IMR-90 (cell line): ENCODE measurements around the gene SERPINA3. TPM values are rescaled to one million over a fixed set of nuclear protein-coding genes. Genes with fewer than 3 reads are reported as not detected.

Experiments
- ATAC-seq: fragments of 200-7000 bp; cut with Tn5 transposase; 2 replicates; pipeline ENCODE4 v1.9.1; 2020; ENCODE audit warnings: low read depth, mild to moderate bottlenecking, moderate library complexity
- BruUV-seq: library from RNA; stranded (reverse); fragments of 400-500 nt; replicated peaks from 2 replicates; lab custom pipeline; 2021; lab: Mats Ljungman, UMichigan
- CTCF ChIA-PET: fragments of 300-600 bp; formaldehyde crosslinking; extraction: SDS; loops from one replicate; lab custom pipeline; 2021; ENCODE audit warnings: antibody characterized with exemption; lab: Yijun Ruan, JAX
- POLR2A ChIA-PET: fragments of 300-600 bp; sonication (Branson Sonifier 250); formaldehyde crosslinking; loops from one replicate; lab custom pipeline; 2022; ENCODE audit warnings: antibody characterized with exemption; ENCODE audit not compliant: unreplicated experiment; lab: Charles Lee
- DNase-seq: peaks from one replicate; pipeline ENCODE4 v3.0.0; 2013
- H2AFZ ChIP-seq: replicated peaks from 2 replicates; pipeline ENCODE3; 2013; ENCODE audit warnings: low read length, mild to moderate bottlenecking; ENCODE audit not compliant: poor library complexity
- H2AK5ac ChIP-seq: 2 replicates; pipeline ENCODE4 v1.6.1; 2013; ENCODE audit warnings: low read depth, low read length, inconsistent platforms
- H2AK9ac ChIP-seq: replicated peaks from 2 replicates; pipeline ENCODE3; 2013; ENCODE audit warnings: mild to moderate bottlenecking, low read depth, low read length, moderate library complexity; ENCODE audit not compliant: poor library complexity
- H2BK120ac ChIP-seq: 2 replicates; pipeline ENCODE4 v1.6.1; 2013; ENCODE audit warnings: low read depth, low read length, inconsistent platforms
- H2BK15ac ChIP-seq: 3 replicates; pipeline ENCODE4 v1.6.1; 2013; ENCODE audit warnings: low read depth, low read length, inconsistent platforms
- H2BK20ac ChIP-seq: 2 replicates; pipeline ENCODE4 v1.6.1; 2013; ENCODE audit warnings: low read depth, mild to moderate bottlenecking, inconsistent platforms, low read length, moderate library complexity
- H2BK5ac ChIP-seq: 2 replicates; pipeline ENCODE4 v1.6.1; 2013; ENCODE audit warnings: mild to moderate bottlenecking, low read depth, low read length, inconsistent platforms; ENCODE audit not compliant: poor library complexity, severe bottlenecking
- H3K14ac ChIP-seq: replicated peaks from 2 replicates; pipeline ENCODE4 v1.6.1; 2013; ENCODE audit warnings: low read depth, low read length, inconsistent platforms
- H3K18ac ChIP-seq: 2 replicates; pipeline ENCODE4 v1.6.1; 2013; ENCODE audit warnings: low read depth, low read length, control low read depth
- H3K23ac ChIP-seq: 2 replicates; pipeline ENCODE4 v1.6.1; 2013; ENCODE audit warnings: low read depth, low read length, inconsistent platforms
- H3K27ac ChIP-seq: 2 replicates; pipeline ENCODE4 v1.5.1; 2013; ENCODE audit warnings: mild to moderate bottlenecking, control low read depth, low read length; ENCODE audit not compliant: insufficient read depth
- H3K27me3 ChIP-seq: 2 replicates; pipeline ENCODE4 v1.6.1; 2013; ENCODE audit warnings: low read length; ENCODE audit not compliant: control insufficient read depth, insufficient read depth
- H3K36me3 ChIP-seq: 2 replicates; pipeline ENCODE4 v1.6.1; 2013; ENCODE audit warnings: low read length, mixed read lengths; ENCODE audit not compliant: control insufficient read depth, insufficient read depth
- H3K4ac ChIP-seq: 2 replicates; pipeline ENCODE4 v1.6.1; 2013; ENCODE audit warnings: low read depth, low read length, inconsistent platforms
- H3K4me1 ChIP-seq: 2 replicates; pipeline ENCODE4 v1.6.1; 2013; ENCODE audit warnings: low read length, mixed read lengths; ENCODE audit not compliant: control insufficient read depth, insufficient read depth
- H3K4me2 ChIP-seq: 2 replicates; pipeline ENCODE4 v1.6.1; 2013; ENCODE audit warnings: low read depth, mild to moderate bottlenecking, control low read depth, low read length, moderate library complexity
- H3K4me3 ChIP-seq: 2 replicates; pipeline ENCODE4 v1.5.1; 2013; ENCODE audit warnings: low read depth, mild to moderate bottlenecking, control low read depth, low read length, moderate library complexity; ENCODE audit not compliant: insufficient read depth
- H3K56ac ChIP-seq: 2 replicates; pipeline ENCODE4 v1.6.1; 2013; ENCODE audit warnings: low read length, inconsistent platforms; ENCODE audit not compliant: insufficient read depth; ENCODE audit errors: extremely low read depth
- H3K79me1 ChIP-seq, 2 experiments: 2 replicates each; pipeline ENCODE4 v1.6.1; 2013; ENCODE audit warnings: low read length in 2 of 2, inconsistent platforms in 1 of 2, low read depth in 1 of 2
- H3K9ac ChIP-seq: 2 replicates; pipeline ENCODE4 v1.6.1; 2013; ENCODE audit warnings: low read depth, low read length, control low read depth
- H3K9me1 ChIP-seq: 2 replicates; pipeline ENCODE4 v1.6.1; 2013; ENCODE audit warnings: low read length, inconsistent platforms; ENCODE audit not compliant: insufficient read depth
- H3K9me3 ChIP-seq: 2 replicates; pipeline ENCODE4 v1.6.1; 2013; ENCODE audit warnings: low read length; ENCODE audit not compliant: control insufficient read depth, insufficient read depth
- H4K20me1 ChIP-seq: 2 replicates; pipeline ENCODE4 v1.6.1; 2013; ENCODE audit warnings: low read length, inconsistent platforms; ENCODE audit not compliant: insufficient read depth
- H4K5ac ChIP-seq: 2 replicates; pipeline ENCODE4 v1.6.1; 2013; ENCODE audit warnings: mild to moderate bottlenecking, low read depth, low read length, control low read depth
- H4K8ac ChIP-seq, 2 experiments: 2 replicates each; pipeline ENCODE4 v1.6.1; 2013; ENCODE audit warnings: low read depth in 2 of 2, low read length in 2 of 2, control low read depth in 1 of 2, inconsistent platforms in 1 of 2
- H4K91ac ChIP-seq: 2 replicates; pipeline ENCODE4 v1.6.1; 2013; ENCODE audit warnings: low read depth, low read length, inconsistent platforms; ENCODE audit not compliant: insufficient read depth
- CHD1 ChIP-seq: IDR thresholded peaks from 2 replicates; pipeline ENCODE4 v1.6.1; 2012; ENCODE audit warnings: low read depth, low read length, improper control_type of control experiment
- FOS ChIP-seq: fragments of 150-350 bp; IDR thresholded peaks from 2 replicates; pipeline ENCODE4 v1.6.1; 2016; ENCODE audit warnings: low read depth, low read length
- RFX5 ChIP-seq: IDR thresholded peaks from 2 replicates; pipeline ENCODE4 v1.8.0; 2012; ENCODE audit warnings: low read depth, mild to moderate bottlenecking, low read length, moderate library complexity
- SMC3 ChIP-seq: fragments of 150-350 bp; IDR thresholded peaks from 2 replicates; pipeline ENCODE4 v1.6.1; 2016; ENCODE audit warnings: low read depth, mild to moderate bottlenecking, antibody characterized with exemption, low read length, moderate library complexity
- WGBS, 2 experiments: methylation state at CpG; one replicate each; pipeline versions ENCODE4 v1.1.5 to v1.1.7; 2013; ENCODE audit warnings: missing lambda C conversion rate in 2 of 2; ENCODE audit not compliant: insufficient read length in 1 of 2; ENCODE audit errors: extremely low coverage in 2 of 2; 5-methylcytosine and 5-hydroxymethylcytosine counted together
- dilution Hi-C: fragments of 300-500 bp; cut with HindIII; formaldehyde crosslinking; loops from one replicate; pipeline ENCODE4 v1.14.3; 2018; ENCODE audit warnings: low sequenced_read_pairs; ENCODE audit not compliant: unreplicated experiment
- in situ Hi-C: fragments of 300-500 bp; cut with MboI; formaldehyde crosslinking; loops from 3 replicates; pipeline ENCODE4 v1.14.3; 2019; ENCODE audit warnings: low sequenced_read_pairs, inconsistent platforms, mixed read lengths
- intact Hi-C: fragments of 100-400 bp; cut with micrococcal nuclease; formaldehyde crosslinking; loops from 2 replicates; pipeline ENCODE4 v1.10.0; 2022
- polyA plus RNA-seq, 3 experiments: library from polyadenylated mRNA; depleted of rRNA; stranded (reverse); fragments of >200 nt; gene quantifications; 2 replicates each; pipeline ENCODE4 v1.2.3, GENCODE V29; 2012; ENCODE audit warnings: low replicate concordance in 1 of 3
- total RNA-seq: library from RNA; depleted of rRNA; stranded (reverse); fragments of >200 nt; gene quantifications from 2 replicates; pipeline ENCODE4 v1.2.3, GENCODE V29; 2012

Gene SERPINA3
- total and polyA plus RNA-seq, 2 of the 4 experiments (the other 2 are of a cell fraction), result 0.36 to 0.48 TPM

DNA sequence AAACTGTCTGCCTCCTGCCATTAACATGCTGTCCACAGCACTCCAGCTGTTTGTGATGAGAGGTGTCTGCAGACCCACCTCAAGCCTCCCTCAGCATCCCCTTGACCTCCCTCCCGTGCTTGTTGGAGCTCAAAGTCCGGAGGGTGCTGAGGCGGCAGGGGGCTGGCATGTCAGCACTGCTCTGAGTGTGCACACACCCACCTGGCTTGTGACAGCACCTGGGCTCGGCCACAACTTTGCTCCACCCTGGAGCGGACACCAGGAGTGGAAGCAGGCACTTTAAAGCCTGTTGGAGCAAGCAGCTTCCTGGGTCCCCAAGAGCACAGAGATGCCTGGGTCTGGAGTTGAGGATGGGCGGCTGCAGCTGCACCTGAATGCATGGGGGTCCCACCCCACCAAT lies 20.9 kb downstream of the SERPINA3 start:
- DNase-seq (no peak), ATAC-seq (no peak)
- no peak overlapping the region for H4K5ac ChIP-seq
- no peak overlapping the region for H3K14ac ChIP-seq
- H2BK20ac ChIP-seq, result no peak overlapping the region
- no peak overlapping the region for H3K56ac ChIP-seq
- no peak overlapping the region for H3K9ac ChIP-seq
- no peak overlapping the region for H3K4me2 ChIP-seq
- H3K4me3 ChIP-seq, result no peak overlapping the region
- H4K20me1 ChIP-seq, result no peaks in the 10 kb centered on the region
- intact Hi-C loops (no loop called here), dilution Hi-C loops (no loop called here), in situ Hi-C loops (no loop called here)
- H4K91ac ChIP-seq, result no peak overlapping the region
- H4K8ac ChIP-seq, result no peak overlapping the region
- no peaks in the 10 kb centered on the region for H3K36me3 ChIP-seq
- BruUV-seq, result no TSS peak
- no peak overlapping the region for H2BK15ac ChIP-seq
- H2AFZ ChIP-seq, result no peak overlapping the region
- no peak overlapping the region for H3K4ac ChIP-seq
- H3K4me1 ChIP-seq, result no peaks in the 10 kb centered on the region
- CTCF ChIA-PET, result no interaction called here
- H2AK9ac ChIP-seq, result no peak overlapping the region
- no peak overlapping the region for H2BK5ac ChIP-seq
- H2BK120ac ChIP-seq, result no peak overlapping the region
- TF ChIP-seq RFX5 (no peak), FOS (no peak), SMC3 (no peak), CHD1 (no peak)
- no peaks in the 10 kb centered on the region for H3K9me3 ChIP-seq
- no peak overlapping the region for H3K23ac ChIP-seq
- H2AK5ac ChIP-seq, result no peak overlapping the region
- no peak overlapping the region for H3K27ac ChIP-seq
- H3K27me3 ChIP-seq, result peaks cover 6% of the 10 kb centered on the region
- no CpG with 5 or more reads among the region's 6 CpGs for WGBS, 2 experiments
- H3K9me1 ChIP-seq, result no peaks in the 10 kb centered on the region
- no peak overlapping the region for H3K18ac ChIP-seq
- no peaks in the 10 kb centered on the region for H3K79me1 ChIP-seq
- POLR2A ChIA-PET, result no interaction called here
